Glutamatergic neuron (in vitro differentiated cells): ENCODE measurements around the gene IFT20. TPM values are rescaled to one million over a fixed set of nuclear protein-coding genes. Genes with fewer than 3 reads are reported as not detected.

Experiments
- DNase-seq: peaks from one replicate; pipeline ENCODE4 v3.0.0; 2022
- H3K27ac Mint-ChIP-seq: one replicate; pipeline ENCODE4 v1.8.0; 2020; ENCODE audit warnings: mild to moderate bottlenecking, mixed read lengths, inconsistent platforms; ENCODE audit not compliant: unreplicated experiment
- H3K27me3 Mint-ChIP-seq: one replicate; pipeline ENCODE4 v1.8.0; 2020; ENCODE audit warnings: mild to moderate bottlenecking, moderate library complexity, mixed read lengths, inconsistent platforms; ENCODE audit not compliant: unreplicated experiment
- H3K36me3 Mint-ChIP-seq: one replicate; pipeline ENCODE4 v1.8.0; 2020; ENCODE audit warnings: mild to moderate bottlenecking, mixed read lengths, inconsistent platforms; ENCODE audit not compliant: unreplicated experiment
- H3K4me1 Mint-ChIP-seq: one replicate; pipeline ENCODE4 v1.8.0; 2020; ENCODE audit warnings: mild to moderate bottlenecking, low read depth, mixed read lengths, inconsistent platforms; ENCODE audit not compliant: unreplicated experiment
- H3K4me3 Mint-ChIP-seq: one replicate; pipeline ENCODE4 v1.8.0; 2020; ENCODE audit warnings: mild to moderate bottlenecking, mixed read lengths, inconsistent platforms; ENCODE audit not compliant: unreplicated experiment
- H3K9me3 Mint-ChIP-seq: one replicate; pipeline ENCODE4 v1.8.0; 2020; ENCODE audit warnings: mild to moderate bottlenecking, moderate library complexity, mixed read lengths, inconsistent platforms; ENCODE audit not compliant: unreplicated experiment
- total RNA-seq: library from RNA; stranded (reverse); fragmentation: NEBNext Ultra II Directional; extraction: Animal tissue kit (Norgen Biotek cat#: 25700); gene quantifications from one replicate; pipeline ENCODE4 v1.2.1, GENCODE V29; 2021; ENCODE audit not compliant: unreplicated experiment
- TF ChIP-seq, protein P1 (sequence below): fragments of 200-600 bp; sonication (generic); IDR thresholded peaks from one replicate; pipeline ENCODE4 v1.5.0; 2021; ENCODE audit not compliant: partially characterized antibody, unreplicated experiment

IFT20 gene
- total RNA-seq, 1 donor from 2014 or later: 43.9 TPM

GRCh38 chr17:28344435-28344901 is 9.2 kb upstream of the IFT20 start:
- Mint-ChIP-seq H3K4me3 (no peak overlapping the region), H3K27ac (no peak overlapping the region), H3K36me3 (no peaks in the 10 kb centered on the region), H3K27me3 (peaks cover 1% of the 10 kb centered on the region), H3K9me3 (no peaks in the 10 kb centered on the region), H3K4me1 (no peaks in the 10 kb centered on the region)
- TF ChIP-seq, protein P1, sequence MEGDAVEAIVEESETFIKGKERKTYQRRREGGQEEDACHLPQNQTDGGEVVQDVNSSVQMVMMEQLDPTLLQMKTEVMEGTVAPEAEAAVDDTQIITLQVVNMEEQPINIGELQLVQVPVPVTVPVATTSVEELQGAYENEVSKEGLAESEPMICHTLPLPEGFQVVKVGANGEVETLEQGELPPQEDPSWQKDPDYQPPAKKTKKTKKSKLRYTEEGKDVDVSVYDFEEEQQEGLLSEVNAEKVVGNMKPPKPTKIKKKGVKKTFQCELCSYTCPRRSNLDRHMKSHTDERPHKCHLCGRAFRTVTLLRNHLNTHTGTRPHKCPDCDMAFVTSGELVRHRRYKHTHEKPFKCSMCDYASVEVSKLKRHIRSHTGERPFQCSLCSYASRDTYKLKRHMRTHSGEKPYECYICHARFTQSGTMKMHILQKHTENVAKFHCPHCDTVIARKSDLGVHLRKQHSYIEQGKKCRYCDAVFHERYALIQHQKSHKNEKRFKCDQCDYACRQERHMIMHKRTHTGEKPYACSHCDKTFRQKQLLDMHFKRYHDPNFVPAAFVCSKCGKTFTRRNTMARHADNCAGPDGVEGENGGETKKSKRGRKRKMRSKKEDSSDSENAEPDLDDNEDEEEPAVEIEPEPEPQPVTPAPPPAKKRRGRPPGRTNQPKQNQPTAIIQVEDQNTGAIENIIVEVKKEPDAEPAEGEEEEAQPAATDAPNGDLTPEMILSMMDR: no peak
- DNase-seq: no peak

GRCh38 chr17:28344011-28344410 is 8.7 kb upstream of the IFT20 start:
- Mint-ChIP-seq H3K4me3 (no peak overlapping the region), H3K27ac (no peak overlapping the region), H3K4me1 (no peaks in the 10 kb centered on the region), H3K9me3 (no peaks in the 10 kb centered on the region), H3K36me3 (no peaks in the 10 kb centered on the region), H3K27me3 (peaks cover 1% of the 10 kb centered on the region)
- DNase-seq: no peak
- TF ChIP-seq, protein P1: no peak

DNA sequence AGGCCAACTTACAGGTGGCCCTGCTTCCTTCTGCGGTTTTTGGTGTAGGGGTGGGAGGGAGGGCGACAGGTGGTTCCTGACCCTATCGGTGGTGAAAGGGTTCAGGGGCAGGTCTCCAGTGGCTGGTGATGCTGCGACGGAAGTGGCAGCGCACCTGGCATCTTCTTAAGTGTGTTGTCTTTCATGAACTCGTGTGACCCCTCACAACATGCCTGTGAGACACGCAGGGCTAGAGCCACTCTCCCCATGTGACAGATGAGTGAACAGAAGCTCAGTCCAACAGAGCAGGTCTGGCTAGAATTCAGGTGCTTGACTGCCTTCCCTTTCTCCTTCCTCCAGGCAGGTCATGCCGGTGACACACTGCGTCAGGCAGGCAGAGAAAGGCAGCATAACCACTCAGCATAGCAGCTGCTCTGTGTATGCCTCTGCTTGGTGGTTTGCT is 8.2 kb upstream of the IFT20 start:
- TF ChIP-seq, protein P1: no peak
- no peak for DNase-seq
- Mint-ChIP-seq H3K36me3 (no peaks in the 10 kb centered on the region), H3K4me1 (no peaks in the 10 kb centered on the region), H3K27ac (no peak overlapping the region), H3K9me3 (no peaks in the 10 kb centered on the region), H3K4me3 (no peak overlapping the region), H3K27me3 (peaks cover 1% of the 10 kb centered on the region)

GRCh38 chr17:28342313-28342712 is 7.0 kb upstream of the IFT20 start:
- Mint-ChIP-seq H3K9me3 (no peaks in the 10 kb centered on the region), H3K27me3 (no peaks in the 10 kb centered on the region), H3K36me3 (no peaks in the 10 kb centered on the region), H3K4me3 (no peak overlapping the region), H3K4me1 (no peaks in the 10 kb centered on the region), H3K27ac (no peak overlapping the region)
- no peak for DNase-seq
- TF ChIP-seq, protein P1: no peak

- Mint-ChIP-seq H3K27ac (no peak overlapping the region), H3K4me3 (no peak overlapping the region), H3K27me3 (no peaks in the 10 kb centered on the region), H3K4me1 (peaks cover 5% of the 10 kb centered on the region), H3K36me3 (no peaks in the 10 kb centered on the region), H3K9me3 (peaks cover 5% of the 10 kb centered on the region)
- DNase-seq: no peak
- TF ChIP-seq, protein P1: no peak
Measured at GRCh38 chr17:28341516-28341915, 6.2 kb upstream of the IFT20 start.
